GM08714 (cell line): ENCODE results near the gene TMEM53.

Source experiments
- H3K4me3 ChIP-seq: fragments of 200-500 bp; sonication (Bioruptor generic); 2 replicates; pipeline ENCODE4 v1.5.1; 2014; ENCODE audit warnings: mild to moderate bottlenecking, low read length, inconsistent platforms
- ZNF274 ChIP-seq: IDR thresholded peaks from 2 replicates; pipeline ENCODE4 v1.6.1; 2012; ENCODE audit warnings: mild to moderate bottlenecking, low read depth, low read length

Gene TMEM53

GRCh38 chr1:44653107-44653964, 20.9 kb downstream of the TMEM53 start:
- H3K4me3 ChIP-seq: no peak overlapping the region

DNA sequence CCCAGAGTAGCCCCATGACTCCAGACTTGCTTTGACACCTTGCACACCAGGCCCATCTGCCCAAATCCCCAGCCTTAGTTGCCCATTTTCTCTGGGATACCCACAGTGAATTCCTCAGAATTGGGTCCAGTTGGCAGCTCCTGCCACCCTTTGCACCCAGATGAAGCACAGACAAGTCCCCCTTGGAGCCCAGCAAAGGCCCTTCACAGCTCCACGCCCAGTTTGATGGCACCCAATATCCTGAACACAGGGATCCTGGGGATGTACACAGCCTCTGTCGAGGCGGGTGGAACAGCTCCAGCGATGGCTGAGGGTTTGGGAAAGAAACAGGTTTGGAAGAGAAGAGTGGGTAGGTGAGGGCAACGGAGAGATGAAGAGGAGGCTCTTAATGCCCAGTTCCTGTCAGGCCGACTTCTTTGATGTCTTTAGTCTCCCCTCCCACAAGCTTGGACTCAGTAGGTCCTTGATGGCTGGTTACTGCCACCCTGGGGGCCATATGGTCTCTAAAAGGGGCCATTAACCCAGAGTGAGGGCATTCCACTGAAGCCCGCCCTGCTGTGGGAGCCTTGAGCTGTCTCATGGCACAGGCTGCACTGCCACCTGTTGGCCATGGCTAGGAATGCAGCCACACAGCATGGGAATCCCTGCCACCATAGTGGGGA, 21.7 kb downstream of the TMEM53 start:
- H3K4me3 ChIP-seq: no peak overlapping the region
- TF ChIP-seq ZNF274: no peak

More at GRCh38 chr1:44653107-44653964, 20.9 kb downstream of the TMEM53 start:
- TF ChIP-seq ZNF274: no peak

GRCh38 chr1:44651069-44651468, 23.2 kb downstream of the TMEM53 start:
- no peak overlapping the region for H3K4me3 ChIP-seq
- TF ChIP-seq ZNF274: no peak

- H3K4me3 ChIP-seq: no peak overlapping the region
- TF ChIP-seq ZNF274: no peak
These were observed 24.0 kb downstream of the TMEM53 start for GRCh38 chr1:44650159-44650831.

GRCh38 chr1:44649788-44650158, 24.5 kb downstream of the TMEM53 start:
- no peak for TF ChIP-seq ZNF274
- H3K4me3 ChIP-seq: no peak overlapping the region

DNA sequence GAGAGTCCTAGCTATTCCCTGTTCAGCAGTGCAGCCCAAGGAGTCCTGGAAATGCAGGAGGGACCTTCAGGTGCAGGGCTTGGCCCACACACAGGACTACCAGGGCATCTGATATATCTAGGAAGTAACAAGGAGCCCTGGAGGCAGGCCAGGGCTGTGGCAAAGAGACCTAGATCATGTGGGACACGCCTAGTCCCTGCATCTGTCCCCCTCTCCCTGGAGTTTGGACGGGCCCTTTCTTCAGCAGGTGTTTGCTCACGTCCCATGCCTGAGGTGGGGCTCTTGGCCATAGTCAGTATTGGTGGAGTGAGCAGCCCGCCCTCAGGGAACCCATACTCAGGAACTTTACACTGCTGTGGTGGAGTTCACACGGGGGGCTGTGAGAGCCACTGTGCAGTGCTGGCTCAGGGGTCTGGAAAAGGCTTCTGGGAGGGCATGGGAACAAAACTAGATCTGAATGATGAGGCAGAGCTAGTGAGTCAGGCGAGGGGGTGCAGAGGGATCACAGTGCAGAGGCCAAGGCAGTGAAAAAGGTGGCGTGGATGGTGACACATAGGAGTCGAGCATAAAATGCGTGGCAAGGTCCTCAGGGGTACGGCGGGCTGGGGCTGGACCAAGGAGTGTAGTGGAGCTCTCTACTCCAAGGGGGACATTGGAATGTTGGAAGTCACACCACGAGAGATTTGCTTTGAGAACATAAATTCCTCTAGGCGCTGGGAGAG, 25.6 kb downstream of the TMEM53 start:
- H3K4me3 ChIP-seq: no peak overlapping the region
- TF ChIP-seq ZNF274: no peak

DNA sequence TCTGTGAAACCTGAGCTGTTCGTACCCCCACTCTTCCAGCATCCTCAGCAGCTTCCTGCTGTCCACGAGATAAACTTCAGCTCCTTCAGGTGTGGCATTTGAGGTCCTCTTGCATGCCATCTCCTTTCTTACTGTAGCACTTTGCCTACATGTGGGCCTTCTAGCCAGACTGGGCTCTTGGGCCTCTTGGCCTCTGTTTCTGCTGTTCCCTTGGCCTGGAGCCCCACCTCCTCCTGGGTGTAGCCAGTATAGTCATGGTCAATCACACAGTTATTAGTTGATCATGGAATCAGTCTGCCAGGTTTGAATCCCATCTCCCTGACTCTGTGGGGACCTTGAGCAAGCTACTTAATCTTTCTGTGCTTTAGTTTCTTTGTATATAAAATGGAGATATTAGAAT, 26.4 kb downstream of the TMEM53 start:
- H3K4me3 ChIP-seq: no peak overlapping the region
- no peak for TF ChIP-seq ZNF274

- no peak overlapping the region for H3K4me3 ChIP-seq
- no peak for TF ChIP-seq ZNF274
These were observed 27.8 kb downstream of the TMEM53 start for GRCh38 chr1:44646261-44647110.

GRCh38 chr1:44645476-44646244, 28.6 kb downstream of the TMEM53 start:
- no peak overlapping the region for H3K4me3 ChIP-seq
- TF ChIP-seq ZNF274: no peak

DNA sequence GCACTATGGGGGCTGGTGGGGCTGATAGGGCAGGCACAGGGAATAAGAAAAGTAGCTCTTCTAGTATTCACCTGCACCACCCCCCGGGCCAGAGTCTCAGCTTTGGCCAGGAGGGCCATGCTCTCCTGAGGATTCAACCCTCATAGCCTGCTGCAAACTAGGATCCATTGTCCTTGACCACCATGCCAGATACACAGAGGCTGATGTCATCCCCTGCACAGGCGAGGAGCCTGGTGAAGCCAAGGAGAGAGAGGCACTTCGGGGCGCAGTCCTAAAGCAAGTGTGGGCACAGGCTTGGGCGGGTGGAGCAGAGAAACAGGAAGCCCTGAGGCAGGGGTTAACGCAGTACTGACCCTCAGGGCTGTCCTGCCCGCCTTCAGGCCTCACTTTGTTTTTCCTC, 29.5 kb downstream of the TMEM53 start:
- no peak for TF ChIP-seq ZNF274
- H3K4me3 ChIP-seq: no peak overlapping the region

DNA sequence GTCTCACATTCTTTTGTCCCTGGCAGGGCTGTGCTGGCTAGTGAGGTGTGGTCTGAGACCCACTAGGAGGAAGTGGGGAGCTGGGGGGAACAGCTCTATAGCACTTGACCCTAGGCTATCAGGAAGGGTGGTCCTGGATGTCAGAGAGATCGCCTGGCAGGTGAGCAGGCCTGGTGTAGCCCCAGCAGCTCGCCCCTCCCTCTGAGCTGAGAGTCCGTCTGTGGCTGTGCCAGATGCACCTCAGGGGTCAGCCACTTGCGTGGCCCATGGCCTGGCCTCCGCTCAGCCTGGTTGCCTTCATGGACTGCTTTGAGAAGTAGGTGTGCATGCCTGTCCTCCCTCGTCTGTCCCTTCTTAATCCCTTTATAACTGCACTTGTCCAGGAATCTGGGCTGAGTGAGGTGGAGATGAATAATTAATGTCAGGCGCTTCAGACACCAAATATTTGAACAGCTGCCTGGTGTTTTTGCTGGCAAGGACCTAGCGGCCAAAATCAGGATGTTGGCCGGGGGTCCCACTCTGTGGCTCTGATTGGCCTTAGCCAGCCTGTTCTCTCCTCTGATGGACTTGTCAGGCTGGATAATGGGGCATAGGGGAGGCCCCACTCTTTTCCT, 30.5 kb downstream of the TMEM53 start:
- no peak for TF ChIP-seq ZNF274
- no peak overlapping the region for H3K4me3 ChIP-seq

GRCh38 chr1:44642925-44643324, 31.4 kb downstream of the TMEM53 start:
- no peak for TF ChIP-seq ZNF274
- H3K4me3 ChIP-seq: no peak overlapping the region
